Activated CD4-positive, CD25-positive, alpha-beta regulatory T cell treated with anti-CD3 and anti-CD28 coated beads, Interleukin-2, amount 50 U/mL, for 16 hours (primary cell): ENCODE results near the gene CD300LF.

Experiments used
- DNase-seq: peaks from one replicate; pipeline ENCODE4 v3.0.0-alpha.2; 2020; ENCODE audit warnings: low read depth, low spot score

Gene CD300LF

DNA sequence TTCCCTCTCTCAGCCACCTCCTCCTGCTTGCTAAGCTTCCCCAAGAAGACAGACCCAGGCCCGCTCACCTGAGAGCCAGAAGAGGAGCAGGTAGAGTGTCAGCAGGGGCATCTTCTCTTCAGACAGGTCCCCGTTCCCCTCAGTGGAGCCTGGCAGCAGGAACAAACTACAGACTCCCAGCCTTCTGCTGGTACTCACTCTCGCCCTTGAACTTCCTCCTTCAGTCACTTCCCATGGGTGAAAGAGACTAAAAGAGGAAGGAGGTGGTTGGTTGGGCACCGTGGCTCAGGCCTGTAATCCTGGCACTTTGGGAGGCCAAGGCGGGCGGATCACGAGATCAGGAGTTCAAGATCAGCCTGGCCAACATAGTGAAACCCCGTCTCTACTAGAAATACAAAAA lies at the start of gene CD300LF:
CD300LF (minus strand) TSS at position 168 of the 400 bp plus-strand sequence; CDS start at position 111, 57 bp downstream.
- DNase-seq: no peak

DNA sequence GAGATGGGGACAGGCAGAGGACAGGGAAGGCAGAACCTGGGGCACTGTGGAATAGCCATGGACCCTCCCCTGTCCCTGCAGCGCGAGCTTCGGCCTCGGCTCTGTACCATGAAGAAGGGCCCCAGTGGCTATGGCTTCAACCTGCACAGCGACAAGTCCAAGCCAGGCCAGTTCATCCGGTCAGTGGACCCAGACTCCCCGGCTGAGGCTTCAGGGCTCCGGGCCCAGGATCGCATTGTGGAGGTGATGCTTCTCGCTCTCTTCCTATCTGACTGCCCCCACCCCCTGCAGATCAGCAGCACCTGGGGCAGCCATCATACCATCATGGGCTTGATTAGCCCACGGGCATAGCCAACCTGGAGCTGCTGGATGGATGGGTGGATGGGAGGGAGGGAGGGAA lies 49.2 kb upstream of the CD300LF start:
- no peak for DNase-seq

- no peak for DNase-seq
Observed at GRCh38 chr17:74761419-74761818, 48.7 kb upstream of the CD300LF start.

- DNase-seq: no peak
Observed at GRCh38 chr17:74760404-74761105, 47.8 kb upstream of the CD300LF start.

- no peak for DNase-seq
Observed at GRCh38 chr17:74759941-74760340, 47.2 kb upstream of the CD300LF start.

DNA sequence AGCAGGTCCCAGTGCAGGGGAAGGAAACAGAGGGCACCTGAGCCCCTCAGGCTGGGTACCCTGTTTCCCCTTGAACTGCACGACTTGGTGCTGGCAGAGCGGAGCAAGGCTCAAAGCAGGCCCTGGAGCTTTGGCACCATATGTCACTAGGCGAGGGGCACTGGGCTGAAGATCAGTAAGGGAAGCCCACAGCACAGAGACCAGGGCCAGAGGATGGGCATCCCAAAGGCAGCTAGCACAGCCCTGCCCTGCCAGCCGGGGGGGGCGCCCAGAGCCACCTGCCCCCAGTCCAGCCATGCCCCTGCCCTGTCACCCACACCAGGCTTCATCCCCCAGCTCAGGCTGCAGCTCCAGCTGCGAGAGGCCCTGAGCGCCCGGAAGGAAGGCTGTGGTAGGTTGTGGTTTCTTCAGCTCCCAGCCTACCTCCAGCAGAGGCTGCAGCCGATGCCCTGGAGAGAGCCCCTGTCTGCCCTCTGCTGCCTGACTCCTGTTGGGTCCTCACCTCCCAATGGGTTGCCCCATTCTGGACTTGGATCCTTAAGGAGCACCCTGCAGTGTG lies 46.6 kb upstream of the CD300LF start:
- DNase-seq: no peak

- DNase-seq: no peak
Observed at GRCh38 chr17:74758848-74759168, 46.1 kb upstream of the CD300LF start.

GRCh38 chr17:74757931-74758847 lies 45.5 kb upstream of the CD300LF start:
- DNase-seq: no peak

DNA sequence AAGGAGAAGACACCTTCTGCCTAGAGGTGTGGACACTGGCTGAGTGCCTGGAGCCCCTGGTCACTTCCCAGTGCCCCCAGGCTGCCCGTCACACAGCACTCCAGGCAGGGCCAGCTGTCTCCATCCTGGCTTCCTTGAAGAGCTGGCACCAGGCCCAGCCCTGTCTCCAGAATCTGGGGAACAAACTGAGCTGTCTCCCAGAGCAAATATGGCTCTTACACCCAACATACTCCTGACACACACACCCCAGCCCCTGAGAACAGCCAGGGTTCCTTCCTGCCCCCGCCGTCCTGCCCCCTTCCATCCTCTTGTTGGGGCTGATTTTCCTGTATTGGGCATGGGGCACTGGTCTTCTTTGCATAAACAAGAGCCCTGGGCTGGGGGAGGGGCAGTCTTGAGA lies 44.8 kb upstream of the CD300LF start:
- DNase-seq: no peak

- DNase-seq: no peak
Observed at GRCh38 chr17:74756891-74757290, 44.2 kb upstream of the CD300LF start.

DNA sequence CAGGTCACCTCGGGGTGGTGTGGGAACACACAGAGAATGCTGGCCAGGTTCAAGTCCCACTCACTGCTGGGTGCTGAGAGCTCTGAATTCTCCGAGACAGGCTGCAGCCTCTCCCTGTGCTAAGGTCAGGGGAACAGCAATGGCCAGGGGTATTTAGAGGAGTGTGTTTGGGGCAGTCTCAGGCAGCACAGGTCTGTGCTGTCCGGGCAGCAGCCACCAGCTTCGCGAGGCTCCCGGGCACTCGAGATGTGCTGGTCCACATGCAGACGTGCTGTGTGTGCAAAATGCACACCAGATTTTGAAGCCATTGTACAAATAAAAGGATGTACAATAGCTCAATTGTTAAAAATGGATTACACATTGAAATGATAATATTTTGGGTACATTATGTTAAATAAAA lies 42.8 kb upstream of the CD300LF start:
- no peak for DNase-seq

DNA sequence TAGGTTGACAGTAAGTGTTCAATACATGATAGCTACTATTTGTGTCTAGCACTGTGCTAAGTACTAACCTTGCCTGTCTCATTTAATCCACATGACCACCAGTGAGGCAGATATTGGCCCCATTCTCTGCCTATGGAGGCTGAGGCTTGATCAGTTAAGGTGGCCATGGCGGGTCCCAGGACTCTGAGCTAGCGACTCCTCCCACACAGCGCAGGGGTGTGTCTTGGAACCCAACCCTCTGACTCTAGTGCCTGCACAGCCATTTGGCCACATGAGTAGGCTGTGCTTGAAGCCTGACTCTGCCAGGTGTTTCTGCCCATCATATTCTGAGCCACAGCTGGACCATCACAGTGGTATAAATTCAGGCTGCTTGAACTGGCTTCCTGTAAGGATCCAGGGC lies 42.1 kb upstream of the CD300LF start:
- no peak for DNase-seq

GRCh38 chr17:74752822-74753401 lies 40.2 kb upstream of the CD300LF start:
- DNase-seq: no peak

GRCh38 chr17:74752415-74752814 lies 39.7 kb upstream of the CD300LF start:
- DNase-seq: no peak

GRCh38 chr17:74750327-74751069 lies 37.8 kb upstream of the CD300LF start:
- no peak for DNase-seq

DNA sequence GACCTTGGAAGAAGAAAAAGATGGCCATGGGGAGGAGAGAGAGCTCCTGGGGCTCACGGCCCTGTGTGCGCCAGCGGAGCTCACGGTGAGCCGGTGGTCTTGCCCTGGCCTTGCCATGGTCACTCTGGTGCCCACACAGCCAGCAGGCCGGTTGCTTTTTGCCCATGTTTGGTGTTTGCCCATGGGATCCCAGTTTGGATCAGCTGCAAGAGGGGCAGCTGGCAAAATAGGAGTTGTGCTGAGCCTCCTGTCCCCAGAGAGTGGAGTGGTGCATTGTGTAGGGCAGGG lies 37.3 kb upstream of the CD300LF start:
- no peak for DNase-seq

DNA sequence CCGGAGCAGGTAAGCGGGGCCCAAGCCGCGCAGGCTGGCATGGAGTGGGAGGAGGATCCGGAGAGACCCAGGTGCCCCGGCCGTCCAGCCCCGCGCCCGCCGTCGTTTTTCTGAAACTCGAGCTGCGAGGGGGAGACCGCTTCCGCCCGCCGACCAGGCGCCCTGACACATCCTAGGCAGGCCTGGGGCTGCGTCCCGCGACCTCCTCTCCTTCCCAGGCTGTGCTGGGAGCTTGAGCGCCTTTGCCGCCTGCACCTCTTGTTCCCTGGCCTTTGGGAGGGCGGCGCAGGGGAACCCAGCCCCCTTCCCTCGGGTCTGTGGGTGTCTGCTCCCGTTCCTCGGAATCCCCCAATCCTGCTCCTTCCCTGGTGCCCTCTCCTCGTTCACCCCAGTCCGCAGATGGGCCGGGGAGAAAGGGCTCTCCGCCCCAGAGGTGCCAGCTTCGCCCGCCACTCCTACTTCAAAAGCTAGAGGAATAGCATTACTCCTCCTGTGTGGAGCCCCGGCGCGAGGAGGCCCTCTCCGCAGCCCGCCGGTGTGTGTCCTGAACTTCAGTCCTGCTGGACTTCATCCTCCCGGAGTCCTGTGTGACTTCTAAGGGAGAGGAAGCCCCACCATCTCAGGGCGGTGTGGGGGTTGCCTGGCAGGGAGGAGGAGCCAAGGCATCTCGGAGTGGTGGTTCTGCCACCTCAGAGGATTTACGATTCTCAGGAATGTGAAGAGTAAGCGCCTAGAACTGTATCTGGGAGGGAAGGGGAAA lies 36.7 kb upstream of the CD300LF start:
- DNase-seq: no peak

GRCh38 chr17:74748529-74749278 lies 36.0 kb upstream of the CD300LF start, which contains the start of gene NHERF1:
Gene NHERF1 (plus strand): TSS chr17:74748628. CDS start chr17:74748847, 219 bp downstream.
- DNase-seq: peak; percentile 83

DNA sequence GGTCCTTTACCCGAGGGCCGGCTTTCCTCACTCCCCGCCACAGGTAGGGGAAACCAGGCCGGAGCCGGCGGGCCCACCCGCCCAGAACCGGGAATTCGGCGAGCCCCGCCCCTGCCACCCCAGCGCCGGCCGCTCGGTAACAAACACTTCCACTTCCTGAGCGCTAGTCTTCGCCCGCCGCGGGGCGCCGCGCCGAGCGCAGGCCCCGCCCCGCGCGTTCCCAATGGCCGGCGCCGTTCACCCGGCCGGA lies 35.5 kb upstream of the CD300LF start:
- DNase-seq: no peak

GRCh38 chr17:74746922-74747321 lies 34.2 kb upstream of the CD300LF start:
- DNase-seq: no peak

DNA sequence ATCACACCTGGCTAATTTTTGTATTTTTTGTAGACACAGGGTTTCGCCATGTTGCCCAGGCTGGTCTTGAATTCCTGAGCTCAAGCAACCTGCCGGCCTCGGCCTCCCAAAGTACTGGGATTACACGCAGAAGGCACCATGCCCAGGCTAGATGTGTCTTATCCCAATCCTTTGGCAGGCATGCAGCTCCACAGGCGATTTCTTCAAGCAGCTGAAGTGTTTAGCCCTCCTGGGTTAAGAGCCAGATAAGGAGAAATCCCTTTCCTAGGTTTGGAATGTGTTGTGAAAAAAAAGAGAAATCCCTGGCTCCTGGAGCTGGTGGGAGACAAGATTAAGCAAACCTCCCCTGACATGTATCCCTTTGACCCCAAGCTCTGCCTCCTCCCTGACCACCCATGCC lies 33.7 kb upstream of the CD300LF start:
- DNase-seq: no peak
